ENCODE results near the gene NINJ1.
A peak's percentile ranks its signal among the peaks of the same experiment; 100 is the strongest.
"Not testable (repeated sequence)": the region's sequence is repeated elsewhere in the genome, so short reads cannot be mapped to it uniquely, and the experiment has no call there.

NINJ1 gene

DNA sequence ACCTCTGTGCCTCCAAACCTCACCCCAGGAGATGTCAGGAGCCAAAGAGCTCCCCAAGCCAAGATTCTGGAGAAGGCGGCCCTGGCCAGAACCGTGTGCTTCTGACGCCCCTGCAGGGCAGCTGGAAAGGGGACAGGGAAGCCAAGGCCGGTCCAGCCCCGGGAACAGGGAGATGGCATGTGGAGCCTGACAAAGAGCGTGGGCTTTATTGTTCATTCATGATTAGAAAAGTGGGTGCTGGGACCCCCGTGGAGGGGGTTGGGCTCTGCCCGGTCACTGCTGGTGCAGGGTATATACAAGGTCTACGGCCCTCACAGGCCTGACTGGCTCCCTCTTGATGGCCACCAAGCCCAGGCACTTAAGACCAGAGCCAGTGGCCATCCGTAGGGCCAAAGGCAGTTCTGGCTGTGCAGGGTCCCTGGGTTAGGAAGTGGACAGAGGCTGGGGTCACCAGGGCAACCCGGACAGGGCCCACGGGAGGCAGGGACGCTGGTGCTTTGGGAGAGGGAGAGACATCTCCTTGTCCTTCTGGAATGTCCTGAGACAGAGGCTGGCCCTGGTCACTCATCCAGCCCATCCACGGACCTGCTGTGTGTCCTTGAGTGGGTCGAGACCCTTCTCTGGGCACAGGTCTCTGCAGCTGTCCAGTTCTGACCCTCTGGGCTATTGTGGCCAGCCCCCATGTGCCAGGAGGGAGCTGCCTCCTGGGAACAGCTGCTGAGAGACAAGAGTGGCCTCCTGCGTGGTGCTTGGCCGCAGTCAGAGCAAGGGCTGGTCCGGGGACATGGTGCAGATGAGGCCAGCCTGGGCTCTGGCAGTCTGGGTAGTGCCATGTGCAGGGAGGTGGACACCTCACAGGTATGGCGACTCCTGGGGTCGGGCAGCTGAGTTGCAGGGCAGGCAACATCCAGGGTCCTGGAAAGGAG, 12.5 kb downstream of the NINJ1 start:
- no peak for TF ChIP-seq ZFX (IDR thresholded peaks at IDR 0.05; ENCODE audit: borderline replicate concordance)
- TF ChIP-seq, protein P1, sequence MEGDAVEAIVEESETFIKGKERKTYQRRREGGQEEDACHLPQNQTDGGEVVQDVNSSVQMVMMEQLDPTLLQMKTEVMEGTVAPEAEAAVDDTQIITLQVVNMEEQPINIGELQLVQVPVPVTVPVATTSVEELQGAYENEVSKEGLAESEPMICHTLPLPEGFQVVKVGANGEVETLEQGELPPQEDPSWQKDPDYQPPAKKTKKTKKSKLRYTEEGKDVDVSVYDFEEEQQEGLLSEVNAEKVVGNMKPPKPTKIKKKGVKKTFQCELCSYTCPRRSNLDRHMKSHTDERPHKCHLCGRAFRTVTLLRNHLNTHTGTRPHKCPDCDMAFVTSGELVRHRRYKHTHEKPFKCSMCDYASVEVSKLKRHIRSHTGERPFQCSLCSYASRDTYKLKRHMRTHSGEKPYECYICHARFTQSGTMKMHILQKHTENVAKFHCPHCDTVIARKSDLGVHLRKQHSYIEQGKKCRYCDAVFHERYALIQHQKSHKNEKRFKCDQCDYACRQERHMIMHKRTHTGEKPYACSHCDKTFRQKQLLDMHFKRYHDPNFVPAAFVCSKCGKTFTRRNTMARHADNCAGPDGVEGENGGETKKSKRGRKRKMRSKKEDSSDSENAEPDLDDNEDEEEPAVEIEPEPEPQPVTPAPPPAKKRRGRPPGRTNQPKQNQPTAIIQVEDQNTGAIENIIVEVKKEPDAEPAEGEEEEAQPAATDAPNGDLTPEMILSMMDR (IDR thresholded peaks at IDR 0.05), result no peak

DNA sequence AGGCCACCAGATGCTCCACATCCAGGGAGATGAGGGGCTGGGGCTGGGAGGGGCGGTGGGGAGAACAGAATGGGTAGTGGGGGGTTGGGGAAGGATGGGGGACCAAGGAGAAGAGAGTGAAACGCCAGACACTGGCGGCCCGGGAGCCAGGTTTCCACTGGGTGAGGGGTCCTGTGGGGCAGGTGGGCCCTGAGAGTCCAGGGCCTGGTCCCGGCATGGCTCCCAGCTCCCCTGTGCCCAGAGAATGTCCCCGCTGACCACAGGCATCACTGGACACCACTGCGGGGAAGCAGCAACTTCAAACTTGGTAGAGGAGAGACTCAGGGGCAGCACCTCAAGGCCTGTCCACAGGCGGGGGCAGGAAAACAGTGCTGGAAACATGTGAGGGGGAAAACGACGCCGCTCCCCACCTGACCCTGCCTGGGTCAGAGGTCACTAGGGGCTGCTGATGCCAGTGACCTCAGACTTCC, 13.2 kb downstream of the NINJ1 start:
- TF ChIP-seq, protein P1 (IDR thresholded peaks at IDR 0.05), result no peak
- no peak for TF ChIP-seq ZFX (IDR thresholded peaks at IDR 0.05; ENCODE audit: borderline replicate concordance)
- H3K27ac ChIP-seq, result no peak overlapping the region

More for the DNA sequence above, 12.5 kb downstream of the NINJ1 start:
- H3K27ac ChIP-seq, result no peak overlapping the region

- H3K27ac ChIP-seq, result no peak overlapping the region
- TF ChIP-seq ZFX (IDR thresholded peaks at IDR 0.05; ENCODE audit: borderline replicate concordance), result no peak
- TF ChIP-seq, protein P1 (IDR thresholded peaks at IDR 0.05), result 0 out of 2 replicates have a peak, but pooled peaks have one; percentile 10
These were observed 13.9 kb downstream of the NINJ1 start for GRCh38 chr9:93119953-93120845.

DNA sequence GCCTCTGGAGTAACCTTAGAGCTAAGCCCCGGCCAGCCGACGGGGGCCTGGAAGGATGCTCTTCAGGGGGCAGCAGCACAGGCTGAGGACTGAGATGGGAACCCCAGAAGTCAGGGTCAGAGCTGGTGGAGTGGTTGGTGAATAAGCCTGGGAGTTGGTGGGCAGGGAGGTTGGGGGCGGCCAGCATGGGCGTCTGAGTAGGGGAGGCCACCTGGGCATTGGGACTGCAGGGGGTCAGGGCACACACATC, 14.4 kb downstream of the NINJ1 start:
- no peak overlapping the region for H3K27ac ChIP-seq

DNA sequence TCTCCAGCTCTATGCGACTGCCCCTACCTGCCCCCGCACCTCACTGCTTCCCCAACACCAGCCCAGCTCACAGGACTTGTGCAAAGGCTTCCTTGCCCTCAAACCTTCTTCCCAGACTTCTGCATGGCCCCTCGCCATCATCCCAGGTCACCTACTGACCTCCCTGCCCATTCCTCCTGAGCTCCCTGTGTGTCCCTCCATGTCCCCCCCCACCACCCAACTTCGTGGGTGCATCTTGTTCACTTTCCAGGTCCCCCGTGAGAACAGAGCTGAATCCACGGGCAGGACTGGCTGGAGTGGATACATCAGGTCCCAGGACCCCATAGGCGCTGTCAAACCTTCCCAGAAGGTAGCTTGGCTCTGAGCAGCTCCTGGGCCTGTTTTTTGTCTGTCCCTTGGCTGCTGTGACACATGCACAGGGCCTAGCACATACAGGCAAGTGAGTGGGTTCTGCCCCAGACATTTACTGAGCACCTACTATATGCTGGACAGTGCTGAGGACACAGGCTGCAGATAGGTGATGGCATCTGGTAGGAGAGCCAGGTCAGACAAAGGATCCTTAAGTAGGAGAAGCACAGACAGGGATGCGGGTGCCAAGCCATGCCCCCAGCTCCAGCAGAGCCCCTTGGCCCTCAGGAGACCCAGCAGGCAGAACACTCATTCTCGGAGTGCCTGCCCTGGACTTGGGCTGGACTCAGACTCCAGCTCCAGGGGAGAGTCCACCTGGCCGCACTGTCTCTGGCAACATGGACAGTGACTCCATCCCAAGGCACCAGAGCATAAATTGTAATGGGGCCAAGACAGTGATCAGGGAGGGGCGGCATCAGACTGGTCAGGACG, 15.0 kb downstream of the NINJ1 start:
- no peak overlapping the region for H3K27ac ChIP-seq
- no peak for TF ChIP-seq ZFX (IDR thresholded peaks at IDR 0.05; ENCODE audit: borderline replicate concordance)
- TF ChIP-seq, protein P1 (IDR thresholded peaks at IDR 0.05), result no peak

More for the DNA sequence above, 14.4 kb downstream of the NINJ1 start:
- TF ChIP-seq, protein P1 (IDR thresholded peaks at IDR 0.05), result no peak
- no peak for TF ChIP-seq ZFX (IDR thresholded peaks at IDR 0.05; ENCODE audit: borderline replicate concordance)

DNA sequence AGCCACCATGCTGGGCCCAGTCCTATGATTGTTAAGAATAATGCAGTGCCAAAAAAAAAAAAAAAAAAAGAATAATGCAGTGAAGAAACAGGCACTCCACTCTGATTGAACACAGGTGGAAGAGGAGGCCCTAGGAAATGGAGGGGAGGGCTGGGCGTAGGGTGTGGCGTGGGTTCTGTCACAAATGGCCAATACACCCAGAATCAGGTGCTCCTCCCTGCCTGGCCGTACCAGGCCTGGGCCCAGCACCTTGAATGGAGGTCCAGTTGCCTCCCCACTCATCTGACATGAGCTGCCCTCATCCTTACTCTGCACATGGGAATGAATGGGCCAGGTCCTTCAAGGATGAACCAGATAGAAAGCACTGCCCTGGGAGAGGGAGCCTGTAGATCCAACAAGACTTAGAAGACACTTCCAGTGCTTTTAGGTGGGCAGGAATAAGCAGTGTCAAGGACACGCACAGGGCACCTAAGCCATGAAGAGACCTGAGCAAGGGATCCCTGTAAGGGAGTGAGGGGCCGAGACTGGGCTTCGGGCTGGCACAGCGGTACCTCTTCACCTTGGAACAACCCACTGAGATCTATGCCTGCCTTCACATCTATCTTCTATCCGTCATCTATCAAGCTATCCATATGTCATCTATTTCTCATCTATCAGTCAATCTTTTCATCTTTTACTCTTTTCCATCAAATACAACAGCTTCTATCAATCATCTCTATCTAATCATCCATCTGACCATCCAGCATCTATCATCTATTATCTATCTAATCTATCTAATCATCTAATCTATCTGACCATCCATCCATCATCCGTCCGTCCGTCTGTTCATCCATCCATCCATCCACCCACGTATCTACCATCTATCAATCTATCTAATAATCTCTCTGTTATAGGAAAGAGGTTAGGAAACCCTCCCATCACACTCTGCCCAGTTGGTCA, 15.9 kb downstream of the NINJ1 start:
- no peak overlapping the region for H3K27ac ChIP-seq

DNA sequence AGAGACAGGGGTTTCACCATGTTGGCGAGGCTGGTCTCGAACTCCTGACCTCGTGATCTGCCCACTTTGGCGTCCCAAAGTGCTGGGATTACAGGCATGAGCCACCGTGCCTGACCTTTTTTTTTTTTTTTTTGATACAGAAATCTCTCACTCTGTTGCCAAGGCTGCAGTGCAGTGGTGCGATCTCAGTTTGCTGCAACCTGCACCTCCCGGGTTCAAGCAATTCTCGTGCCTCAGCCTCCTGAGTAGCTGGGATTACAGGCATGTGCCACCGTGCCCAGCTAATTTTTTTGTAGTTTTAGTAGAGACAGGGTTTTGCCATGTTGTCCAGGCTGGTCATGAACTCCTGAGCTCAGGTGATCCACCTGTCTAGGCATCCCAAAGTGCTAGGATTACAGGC, 16.5 kb downstream of the NINJ1 start:
- H3K27ac ChIP-seq, result not testable (repeated sequence)

More for the DNA sequence above, 15.9 kb downstream of the NINJ1 start:
- TF ChIP-seq, protein P1 (IDR thresholded peaks at IDR 0.05), result no peak
- no peak for TF ChIP-seq ZFX (IDR thresholded peaks at IDR 0.05; ENCODE audit: borderline replicate concordance)

Data from 22Rv1 (cell line).